H1 (cell line): ENCODE data around the gene NRXN3. TPM values are rescaled to one million over a fixed set of nuclear protein-coding genes. Genes with fewer than 3 reads are reported as not detected.

Experiments
- SIN3A ChIP-seq, 2 experiments: IDR thresholded peaks in 1 of 2; conservative IDR thresholded peaks in 1 of 2; 2 replicates each; pipeline ENCODE4 v1.6.1; 2011 to 2012; ENCODE audit warnings: low read length in 2 of 2, improper control_type of control experiment in 1 of 2, low read depth in 1 of 2, mild to moderate bottlenecking in 1 of 2
- polyA plus RNA-seq, 7 experiments: library from polyadenylated mRNA; depleted of rRNA in 3 of 7; stranded (reverse) in 5 of 7; unstranded in 2 of 7; fragments of >200 nt in 5 of 7; fragments of 200-250 nt in 2 of 7; gene quantifications; 1 replicate in 5 of 7; 2 replicates in 1 of 7; 4 replicates in 1 of 7; pipeline versions ENCODE4 v1.2.1 to v1.2.3, GENCODE V29; 2011 to 2013; ENCODE audit warnings: missing spikeins in 2 of 7, mixed read lengths in 2 of 7
- total RNA-seq: library from RNA; stranded (reverse); fragmentation: NEBNext Ultra II Directional; extraction: Animal tissue kit (Norgen Biotek cat#: 25700); gene quantifications from 2 replicates; pipeline ENCODE4 v1.2.1, GENCODE V29; 2021

NRXN3 gene
- total and polyA plus RNA-seq, 2 of the 8 experiments (the other 6 are each of a cell fraction or from before 2014, with no cell fraction given) = 2.6 to 4.1 TPM

DNA sequence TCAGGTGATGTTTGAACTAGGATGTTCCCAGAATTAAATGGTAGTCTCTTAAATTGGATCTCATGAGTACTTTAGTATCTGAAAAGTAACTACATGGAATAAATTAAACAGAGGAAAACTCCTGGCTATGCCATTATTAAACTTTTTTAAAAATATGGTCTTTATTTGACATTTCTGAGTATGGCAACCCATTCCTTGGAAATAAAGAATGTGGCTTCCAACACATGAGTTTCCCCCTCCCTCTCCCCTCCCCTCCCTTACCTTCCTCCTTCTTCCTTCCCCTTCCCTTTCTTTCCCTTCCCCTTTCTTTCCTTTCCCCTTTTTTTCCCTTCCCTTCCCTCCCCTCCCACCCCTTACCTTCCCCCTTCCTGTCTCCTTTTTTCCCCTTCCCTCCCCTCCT, 1100.9 kb downstream of the NRXN3 start (continued):
- TF ChIP-seq SIN3A (conservative IDR thresholded peaks at IDR 0.05 in 1 of 2, IDR thresholded peaks at IDR 0.05 in 1 of 2; ENCODE audit: low read depth in 1 of 2, low read length in 2 of 2) = no peak
